ENCODE results near the gene SHISA6.

The SHISA6 gene

GRCh38 chr17:11487469-11487868 lies 246.5 kb downstream of the SHISA6 start:
- DNase-seq (ENCODE audit: insufficient read length, low spot score) = peak; percentile 43
- TF ChIP-seq CTCF (IDR thresholded peaks at IDR 0.05; ENCODE audit: insufficient read depth, missing control alignments) = peak; percentile 1
- FAIRE-seq = peak; percentile 77

DNA sequence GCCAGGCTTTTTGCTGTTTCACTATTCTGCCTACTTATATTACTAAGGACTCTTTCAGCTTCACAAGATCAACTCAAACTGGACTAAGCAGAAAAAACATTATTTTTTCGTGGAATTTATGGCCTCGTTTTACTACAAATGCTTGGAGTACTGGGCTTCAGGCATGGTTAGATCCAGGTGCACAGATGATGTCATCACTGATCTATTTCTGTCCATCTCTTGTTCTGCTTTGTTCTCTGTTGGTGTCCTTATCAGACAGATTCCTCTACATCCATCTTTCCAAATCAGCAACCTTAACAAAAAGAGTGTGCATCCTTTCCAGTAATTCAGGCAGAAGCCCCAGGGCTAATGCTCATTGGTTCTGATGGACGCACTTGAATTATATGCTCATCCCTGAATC lies 247.4 kb downstream of the SHISA6 start:
- DNase-seq (ENCODE audit: insufficient read length, low spot score) (no peak), FAIRE-seq (no peak)
- no peak for TF ChIP-seq CTCF (IDR thresholded peaks at IDR 0.05; ENCODE audit: insufficient read depth, missing control alignments)

- no peak for FAIRE-seq
- TF ChIP-seq CTCF (IDR thresholded peaks at IDR 0.05; ENCODE audit: insufficient read depth, missing control alignments) = no peak
- no peak for DNase-seq (ENCODE audit: insufficient read length, low spot score)
Observed at GRCh38 chr17:11490171-11490755, 249.2 kb downstream of the SHISA6 start.

DNA sequence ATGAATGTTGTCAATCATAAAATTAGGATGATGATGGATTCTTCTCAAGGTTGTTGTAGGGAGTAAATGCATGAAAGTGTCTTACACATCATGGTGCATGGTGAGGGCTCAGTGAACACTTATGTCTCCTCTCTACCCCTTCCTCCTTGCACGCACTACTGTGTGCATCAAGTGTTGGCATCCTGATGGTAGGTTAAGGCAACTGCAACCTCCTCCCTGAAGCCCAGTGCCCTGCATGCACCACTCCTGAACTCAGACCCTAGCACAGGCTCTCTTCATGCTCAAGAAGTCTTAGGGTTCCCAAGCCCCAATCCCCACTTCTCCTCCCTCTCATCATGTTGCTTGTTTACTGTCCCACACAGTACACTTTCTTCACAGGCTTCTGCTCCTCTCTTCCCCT lies 251.5 kb downstream of the SHISA6 start:
- no peak for FAIRE-seq
- no peak for DNase-seq (ENCODE audit: insufficient read length, low spot score)
- TF ChIP-seq CTCF (IDR thresholded peaks at IDR 0.05; ENCODE audit: insufficient read depth, missing control alignments) = no peak

DNA sequence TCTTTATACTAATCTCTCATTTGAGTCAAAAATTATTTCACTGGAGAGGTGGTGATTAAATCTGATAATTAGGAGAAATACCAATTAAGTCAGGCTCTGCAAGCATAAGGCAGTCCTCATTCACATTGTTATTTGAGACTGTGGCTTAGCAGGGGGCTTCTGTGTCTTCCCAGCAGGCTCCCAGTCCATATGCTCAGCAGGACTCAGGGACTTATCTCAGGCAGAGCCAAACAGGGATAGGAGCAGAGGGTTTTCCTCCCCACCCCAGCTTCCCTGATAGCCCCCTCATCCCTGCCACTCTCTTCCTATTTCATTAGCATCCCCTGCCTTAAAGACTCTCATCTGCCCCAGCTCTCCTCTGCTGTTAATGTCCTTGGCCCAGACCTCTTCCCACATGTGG lies 252.9 kb downstream of the SHISA6 start:
- no peak for TF ChIP-seq CTCF (IDR thresholded peaks at IDR 0.05; ENCODE audit: insufficient read depth, missing control alignments)
- FAIRE-seq = no peak
- DNase-seq (ENCODE audit: insufficient read length, low spot score) = peak; percentile 49

- no peak for FAIRE-seq
- TF ChIP-seq CTCF (IDR thresholded peaks at IDR 0.05; ENCODE audit: insufficient read depth, missing control alignments) = no peak
- DNase-seq (ENCODE audit: insufficient read length, low spot score) = no peak
Observed at GRCh38 chr17:11495613-11496012, 254.6 kb downstream of the SHISA6 start.

DNA sequence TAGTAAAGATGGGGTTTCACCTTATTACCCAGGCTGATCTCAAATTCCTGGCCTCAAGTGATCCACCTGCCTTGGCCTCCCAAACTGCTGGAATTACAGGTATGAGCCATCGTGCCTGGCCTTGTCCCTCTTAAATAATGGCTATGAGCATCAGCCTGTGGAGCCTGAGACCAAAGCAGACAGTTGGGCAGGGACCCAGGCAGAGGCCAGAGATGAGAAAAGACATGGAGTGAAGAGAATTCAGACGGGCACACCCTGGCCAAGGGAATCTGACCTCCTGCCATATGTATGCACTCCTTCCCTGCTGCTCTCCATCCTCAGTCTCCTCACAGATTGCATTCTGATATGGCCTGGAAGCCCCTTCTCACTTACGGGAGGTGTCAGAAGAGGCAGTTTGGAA lies 258.9 kb downstream of the SHISA6 start:
- DNase-seq (ENCODE audit: insufficient read length, low spot score) (no peak), FAIRE-seq (no peak)
- no peak for TF ChIP-seq CTCF (IDR thresholded peaks at IDR 0.05; ENCODE audit: insufficient read depth, missing control alignments)
